Dedifferentiated amniotic fluid mesenchymal stem cell (primary cell): Measurements from ENCODE around the gene ELAVL1.
A peak's percentile ranks its signal among the peaks of the same experiment; 100 is the strongest.

Experiments used
- DNase-seq: peaks from one replicate; pipeline ENCODE4 v3.0.0-alpha.2; 2016; ENCODE audit errors: extremely low spot score

ELAVL1 gene

GRCh38 chr19:7986321-7987113 is 18.9 kb downstream of the ELAVL1 start:
- peak; percentile 66 for DNase-seq

- DNase-seq = no peak
Measured at GRCh38 chr19:7985481-7985911, 19.9 kb downstream of the ELAVL1 start.

GRCh38 chr19:7983995-7984837 is 21.2 kb downstream of the ELAVL1 start:
- no peak for DNase-seq

GRCh38 chr19:7983286-7983950 is 22.0 kb downstream of the ELAVL1 start:
- no peak for DNase-seq

GRCh38 chr19:7982651-7983099 is 22.8 kb downstream of the ELAVL1 start:
- DNase-seq = no peak

GRCh38 chr19:7982103-7982502 is 23.3 kb downstream of the ELAVL1 start:
- no peak for DNase-seq

- DNase-seq = no peak
Measured at GRCh38 chr19:7981661-7982060, 23.8 kb downstream of the ELAVL1 start.

GRCh38 chr19:7981199-7981598 is 24.2 kb downstream of the ELAVL1 start:
- no peak for DNase-seq

GRCh38 chr19:7980635-7981121 is 24.8 kb downstream of the ELAVL1 start:
- DNase-seq = no peak

- DNase-seq = no peak
Measured at GRCh38 chr19:7980168-7980567, 25.3 kb downstream of the ELAVL1 start.

- no peak for DNase-seq
Measured at GRCh38 chr19:7979559-7979958, 25.9 kb downstream of the ELAVL1 start.

GRCh38 chr19:7979011-7979410 is 26.4 kb downstream of the ELAVL1 start:
- no peak for DNase-seq

GRCh38 chr19:7978179-7978825 is 27.1 kb downstream of the ELAVL1 start:
- no peak for DNase-seq

GRCh38 chr19:7977723-7978040 is 27.8 kb downstream of the ELAVL1 start:
- no peak for DNase-seq

GRCh38 chr19:7977021-7977722 is 28.3 kb downstream of the ELAVL1 start:
- no peak for DNase-seq

- DNase-seq = no peak
Measured at GRCh38 chr19:7976461-7976860, 29.0 kb downstream of the ELAVL1 start.

GRCh38 chr19:7975037-7975436 is 30.4 kb downstream of the ELAVL1 start:
- DNase-seq = no peak

GRCh38 chr19:7973883-7974282 is 31.6 kb downstream of the ELAVL1 start:
- no peak for DNase-seq

GRCh38 chr19:7971553-7972520 is 33.6 kb downstream of the ELAVL1 start:
- DNase-seq = no peak
